ENCODE measurements around the gene COPS2.

The COPS2 gene

DNA sequence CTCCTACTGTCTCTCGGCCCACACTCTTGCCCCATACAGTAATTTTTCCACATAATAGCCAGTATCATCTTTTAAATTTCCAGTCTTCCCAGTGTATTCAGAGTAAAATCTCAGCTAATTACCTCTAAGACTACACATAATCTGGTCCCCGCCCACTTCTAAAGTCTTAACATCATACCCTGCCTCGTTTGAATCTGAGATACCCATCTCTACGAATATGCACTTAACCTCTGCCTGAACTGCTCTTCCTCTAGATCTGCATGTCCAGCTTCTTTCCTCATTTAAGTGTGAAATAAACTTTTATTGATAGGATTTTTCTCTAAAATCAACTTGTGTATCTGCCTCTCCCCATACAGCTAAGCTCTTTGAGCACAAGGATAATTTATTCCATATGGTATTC is 34.6 kb downstream of the COPS2 start:
- intact Hi-C loops (cut with DNase I; ENCODE audit: low total_unique reads), result no loop called here
- Histone ChIP-seq H3K27me3 (no peaks in the 10 kb centered on the region), H3K27ac (no peak overlapping the region), H3K4me1 (no peaks in the 10 kb centered on the region), H3K4me3 (no peak overlapping the region), H3K9me3 (no peaks in the 10 kb centered on the region), H3K36me3 (peaks cover 7 to 18% (median 10%) of the 10 kb centered on the region in 3 donors)
- DNase-seq, result no peak
- TF ChIP-seq, protein P1, sequence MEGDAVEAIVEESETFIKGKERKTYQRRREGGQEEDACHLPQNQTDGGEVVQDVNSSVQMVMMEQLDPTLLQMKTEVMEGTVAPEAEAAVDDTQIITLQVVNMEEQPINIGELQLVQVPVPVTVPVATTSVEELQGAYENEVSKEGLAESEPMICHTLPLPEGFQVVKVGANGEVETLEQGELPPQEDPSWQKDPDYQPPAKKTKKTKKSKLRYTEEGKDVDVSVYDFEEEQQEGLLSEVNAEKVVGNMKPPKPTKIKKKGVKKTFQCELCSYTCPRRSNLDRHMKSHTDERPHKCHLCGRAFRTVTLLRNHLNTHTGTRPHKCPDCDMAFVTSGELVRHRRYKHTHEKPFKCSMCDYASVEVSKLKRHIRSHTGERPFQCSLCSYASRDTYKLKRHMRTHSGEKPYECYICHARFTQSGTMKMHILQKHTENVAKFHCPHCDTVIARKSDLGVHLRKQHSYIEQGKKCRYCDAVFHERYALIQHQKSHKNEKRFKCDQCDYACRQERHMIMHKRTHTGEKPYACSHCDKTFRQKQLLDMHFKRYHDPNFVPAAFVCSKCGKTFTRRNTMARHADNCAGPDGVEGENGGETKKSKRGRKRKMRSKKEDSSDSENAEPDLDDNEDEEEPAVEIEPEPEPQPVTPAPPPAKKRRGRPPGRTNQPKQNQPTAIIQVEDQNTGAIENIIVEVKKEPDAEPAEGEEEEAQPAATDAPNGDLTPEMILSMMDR (IDR thresholded peaks at IDR 0.05), result no peak

DNA sequence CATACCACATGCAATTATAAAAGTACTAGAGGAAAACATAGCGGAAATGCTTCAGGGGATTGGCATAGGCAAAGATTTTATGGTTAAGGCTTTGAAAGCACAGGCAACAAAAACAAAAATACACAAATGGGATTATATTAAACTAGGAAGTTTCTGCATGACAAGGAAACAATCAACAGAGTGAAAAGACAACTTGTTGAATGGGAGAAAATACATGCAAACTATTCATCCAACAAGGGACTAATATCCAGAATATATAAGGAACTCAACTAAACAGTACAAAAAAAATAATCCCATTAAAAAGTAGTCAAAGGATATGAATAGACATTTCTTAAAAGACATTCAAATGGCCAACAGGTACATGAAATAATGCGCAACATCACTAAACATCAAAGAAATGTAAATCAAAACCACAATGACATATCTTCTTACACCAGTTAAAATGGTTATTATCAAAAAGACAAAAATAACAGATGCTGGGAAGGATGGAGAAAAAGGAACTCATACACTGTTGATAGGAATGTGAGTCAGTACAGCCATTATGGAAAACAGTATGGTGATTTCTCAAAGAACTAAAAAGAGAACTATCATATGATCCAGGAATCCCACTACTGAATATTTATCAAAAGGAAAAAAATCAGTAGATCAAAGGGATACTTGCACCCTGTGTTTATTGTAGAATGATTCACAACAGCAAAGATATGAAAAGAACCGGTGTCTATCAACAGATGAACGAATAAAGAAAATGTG is 39.1 kb downstream of the COPS2 start:
- TF ChIP-seq, protein P1 (IDR thresholded peaks at IDR 0.05), result no peak
- Histone ChIP-seq H3K27me3 (no peaks in the 10 kb centered on the region), H3K9me3 (peaks cover 0 to 12% (median 8%) of the 10 kb centered on the region in 3 donors), H3K4me1 (no peaks in the 10 kb centered on the region), H3K27ac (no peak overlapping the region), H3K4me3 (no peak overlapping the region), H3K36me3 (peaks cover 14 to 21% (median 20%) of the 10 kb centered on the region in 3 donors)
- intact Hi-C loops (cut with DNase I; ENCODE audit: low total_unique reads), result no loop called here
- no peak for DNase-seq

DNA sequence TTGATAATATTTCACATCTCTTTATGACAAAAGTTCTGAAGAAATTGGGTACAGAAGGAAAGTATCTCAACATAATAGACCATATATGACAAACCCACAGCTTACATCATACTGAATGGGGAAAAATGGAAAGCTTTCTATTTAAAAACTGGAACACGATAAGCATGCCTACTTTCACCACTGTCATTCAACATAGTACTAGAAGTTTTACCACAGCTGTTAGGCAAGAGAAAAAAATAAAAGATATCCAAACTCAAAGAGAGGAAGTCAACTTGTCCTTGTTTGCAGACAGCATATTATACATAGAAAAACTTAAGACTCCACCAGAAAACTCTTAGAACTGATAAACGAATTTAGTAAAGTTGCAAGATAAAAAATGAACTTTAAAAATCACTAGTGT is 40.3 kb downstream of the COPS2 start:
- no peak for DNase-seq

DNA sequence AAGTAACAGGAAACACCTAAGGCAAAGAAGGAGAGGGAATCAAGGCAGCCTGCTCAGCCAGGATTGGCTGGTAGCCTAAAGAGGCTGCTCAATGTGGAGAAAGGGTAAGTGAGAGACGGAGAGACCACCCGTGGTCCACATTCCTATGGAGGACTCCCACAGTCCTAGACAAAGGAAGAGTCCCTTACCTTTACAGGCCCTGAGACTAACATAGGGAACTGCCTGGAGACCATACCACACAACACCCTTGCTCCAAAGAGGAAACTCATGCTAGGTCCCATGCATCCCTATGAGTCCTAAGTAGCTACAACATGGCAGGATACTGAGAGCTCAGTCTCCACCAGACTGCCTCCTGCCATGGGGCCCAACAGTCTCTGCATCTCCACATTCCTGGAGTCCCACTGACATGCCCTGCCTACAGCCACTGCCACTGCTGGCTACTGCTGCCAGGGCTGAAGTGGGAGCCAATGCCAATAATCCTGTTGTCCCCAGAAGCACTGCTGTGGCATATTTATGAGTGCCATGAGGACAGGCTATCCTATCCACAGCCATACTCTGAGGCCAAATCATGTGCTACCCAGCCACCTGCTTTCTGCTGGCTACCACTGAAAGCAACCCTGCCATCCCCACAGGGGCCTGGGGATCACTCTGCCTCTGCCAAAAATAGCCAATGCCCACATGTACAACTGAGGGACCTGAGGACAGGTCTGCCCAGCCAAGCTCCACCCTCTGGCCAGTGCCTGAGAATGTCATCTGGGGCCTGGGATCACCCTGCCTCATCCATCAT is 45.0 kb downstream of the COPS2 start:
- H3K27ac ChIP-seq, result no peak overlapping the region
- intact Hi-C loops (cut with DNase I; ENCODE audit: low total_unique reads), result no loop called here
- H3K36me3 ChIP-seq, result peaks cover 17 to 31% (median 30%) of the 10 kb centered on the region in 3 donors
- no peak for DNase-seq
- H3K27me3 ChIP-seq, result no peaks in the 10 kb centered on the region
- TF ChIP-seq, protein P1 (IDR thresholded peaks at IDR 0.05), result no peak
- H3K9me3 ChIP-seq, result peaks cover 0 to 12% (median 8%) of the 10 kb centered on the region in 3 donors
- no peak overlapping the region for H3K4me3 ChIP-seq
- H3K4me1 ChIP-seq, result no peaks in the 10 kb centered on the region

More for the DNA sequence above, 40.3 kb downstream of the COPS2 start:
- TF ChIP-seq, protein P1 (IDR thresholded peaks at IDR 0.05), result no peak
- H3K4me3 ChIP-seq, result no peak overlapping the region
- no peak overlapping the region for H3K27ac ChIP-seq
- H3K4me1 ChIP-seq, result no peaks in the 10 kb centered on the region
- H3K27me3 ChIP-seq, result no peaks in the 10 kb centered on the region
- peaks cover 17 to 30% (median 22%) of the 10 kb centered on the region in 3 donors for H3K36me3 ChIP-seq
- intact Hi-C loops (cut with DNase I; ENCODE audit: low total_unique reads), result no loop called here
- peaks cover 0 to 12% (median 8%) of the 10 kb centered on the region in 3 donors for H3K9me3 ChIP-seq

DNA sequence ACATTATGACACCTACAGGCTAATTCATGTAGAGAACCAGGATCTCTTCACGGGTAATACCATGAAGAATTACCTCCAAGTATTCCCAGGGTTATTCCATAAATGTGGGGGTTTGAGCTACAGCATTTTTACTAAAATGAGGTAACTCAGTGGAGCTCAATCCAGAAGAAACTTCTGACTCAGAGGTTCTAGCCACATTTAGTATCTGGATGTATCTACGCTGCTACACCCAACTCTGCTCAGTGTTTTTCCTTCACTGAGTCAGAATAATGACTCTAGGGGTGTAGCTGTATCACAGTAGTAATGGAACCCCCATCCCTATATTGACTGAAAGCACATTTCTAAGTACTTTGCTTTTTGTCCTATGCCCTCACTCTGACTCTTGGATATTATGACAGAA is 52.4 kb downstream of the COPS2 start:
- H3K4me3 ChIP-seq, result no peak overlapping the region
- H3K27me3 ChIP-seq, result no peaks in the 10 kb centered on the region
- peaks cover 0 to 16% (median 14%) of the 10 kb centered on the region in 3 donors for H3K36me3 ChIP-seq
- TF ChIP-seq, protein P1 (IDR thresholded peaks at IDR 0.05), result no peak
- no peaks in the 10 kb centered on the region for H3K9me3 ChIP-seq
- intact Hi-C loops (cut with DNase I; ENCODE audit: low total_unique reads), result no loop called here
- no peaks in the 10 kb centered on the region for H3K4me1 ChIP-seq
- no peak for DNase-seq
- no peak overlapping the region for H3K27ac ChIP-seq

Data from tibial artery (tissue), 4 donors.